ENCODE results near the gene ANO8.

GRCh38 chr19:17296976-17297375, 37.7 kb downstream of the ANO8 start:
- TF ChIP-seq POLR2A (IDR thresholded peaks at IDR 0.05; ENCODE audit: low read depth, low read length) = no peak
- no peak for TF ChIP-seq POLR2AphosphoS5 (IDR thresholded peaks at IDR 0.05; ENCODE audit: low read depth, low read length)
- TF ChIP-seq TAF1 (IDR thresholded peaks at IDR 0.05; ENCODE audit: low read depth, low read length) = no peak
- no peak for TF ChIP-seq POU2F2 (IDR thresholded peaks at IDR 0.05; ENCODE audit: low read depth, low read length)
- TF ChIP-seq PAX5 (IDR thresholded peaks at IDR 0.05; ENCODE audit: insufficient read depth, low read length, severe bottlenecking) = no peak
- no peak for TF ChIP-seq SPI1 (IDR thresholded peaks at IDR 0.05; ENCODE audit: low read depth, low read length)
